HG03571 (cell line): ENCODE measurements around the gene TRAPPC1.
A peak's percentile ranks its signal among the peaks of the same experiment; 100 is the strongest.
"Not testable (repeated sequence)": the region's sequence is repeated elsewhere in the genome, so short reads cannot be mapped to it uniquely, and the experiment has no call there.

ENCODE experiments used
- ATAC-seq: cut with Tn5 transposase; IDR thresholded peaks from one replicate; pipeline ENCODE4 v1.9.1; 2021; ENCODE audit not compliant: unreplicated experiment

Gene TRAPPC1, protein sequence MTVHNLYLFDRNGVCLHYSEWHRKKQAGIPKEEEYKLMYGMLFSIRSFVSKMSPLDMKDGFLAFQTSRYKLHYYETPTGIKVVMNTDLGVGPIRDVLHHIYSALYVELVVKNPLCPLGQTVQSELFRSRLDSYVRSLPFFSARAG

DNA sequence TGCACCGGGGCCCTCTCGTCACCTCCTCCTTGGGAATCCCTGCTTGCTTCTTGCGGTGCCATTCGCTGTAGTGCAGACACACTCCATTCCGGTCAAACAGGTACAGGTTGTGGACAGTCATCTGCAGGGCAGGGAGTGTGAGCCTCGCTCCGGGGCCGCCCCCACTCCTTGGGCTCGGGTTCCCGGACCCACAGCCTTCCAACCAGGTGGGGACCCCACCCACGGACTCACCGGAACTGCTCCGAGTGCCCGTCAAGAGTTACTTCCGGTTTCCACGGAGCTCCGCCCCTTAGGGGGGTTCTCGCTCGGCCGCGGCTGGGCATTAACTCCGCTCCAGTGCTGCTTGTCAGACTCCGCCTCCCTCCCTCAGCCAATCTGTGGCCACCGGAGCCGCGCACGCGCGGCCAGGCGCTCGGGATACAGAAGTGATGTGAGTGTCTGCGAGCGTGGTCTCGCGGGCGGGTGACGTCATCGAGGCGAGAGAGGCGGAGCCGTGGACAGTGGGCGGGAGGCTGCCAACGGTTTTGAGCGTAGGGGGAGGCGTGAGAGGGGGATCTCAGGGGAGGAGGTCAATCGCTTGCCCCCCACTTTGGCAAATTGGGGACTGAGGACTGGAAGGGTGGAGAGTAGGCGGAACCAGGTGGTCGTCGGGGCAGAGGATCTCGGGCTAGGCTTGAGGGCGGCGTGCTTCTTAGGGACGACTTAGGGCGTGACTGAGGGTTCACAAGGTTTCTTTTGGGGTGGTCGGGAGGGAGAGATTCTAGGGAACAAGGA, at the start of gene TRAPPC1, which contains the start of gene CNTROB:
TSS of gene TRAPPC1 (minus strand) at position 238 of the 774 bp plus-strand sequence. CDS start at position 121, 117 bp downstream.
TSS of gene CNTROB (plus strand) at position 498 of the 774 bp plus-strand sequence. CDS start 874 bp downstream, outside the sequence.
- peak; percentile 92 for ATAC-seq

DNA sequence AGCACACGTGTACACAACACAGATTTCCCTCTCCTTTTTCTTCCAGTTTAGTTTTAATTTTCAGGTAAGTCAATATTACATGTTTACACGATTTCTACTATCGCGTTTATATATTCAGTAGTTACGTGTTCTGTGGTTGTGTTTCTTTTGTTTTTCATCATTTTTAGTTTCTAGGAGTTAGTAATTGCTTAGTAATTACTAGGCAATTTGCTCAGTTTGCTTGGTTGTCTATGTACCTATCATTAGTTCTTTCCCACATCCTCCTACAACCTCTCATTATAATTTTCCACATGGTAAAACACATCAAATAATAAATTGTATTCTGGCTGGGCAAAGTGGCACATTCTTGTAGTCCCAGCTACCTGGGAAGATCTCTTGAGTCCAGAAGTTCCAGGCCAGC, 46.1 kb upstream of the TRAPPC1 start:
- ATAC-seq = no peak

DNA sequence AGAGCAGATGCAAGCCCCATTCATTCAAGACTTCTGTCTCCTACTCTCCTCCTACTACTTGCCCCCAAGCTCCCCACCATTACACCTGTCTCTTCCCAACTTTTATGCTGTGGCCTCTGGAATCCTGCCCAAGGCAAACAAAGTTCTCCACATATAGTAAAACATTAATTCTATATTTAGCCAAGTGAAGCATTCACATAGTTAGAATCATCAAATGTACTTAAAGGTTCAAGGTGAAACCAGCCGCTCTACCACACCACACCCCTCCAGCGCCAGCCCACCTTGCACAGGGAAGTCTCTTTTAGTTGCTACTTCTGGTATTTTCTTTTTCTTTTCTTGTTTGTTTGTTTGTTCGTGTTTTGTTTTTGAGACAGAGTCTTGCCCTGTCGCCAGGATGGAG, 45.3 kb upstream of the TRAPPC1 start:
- no peak for ATAC-seq

DNA sequence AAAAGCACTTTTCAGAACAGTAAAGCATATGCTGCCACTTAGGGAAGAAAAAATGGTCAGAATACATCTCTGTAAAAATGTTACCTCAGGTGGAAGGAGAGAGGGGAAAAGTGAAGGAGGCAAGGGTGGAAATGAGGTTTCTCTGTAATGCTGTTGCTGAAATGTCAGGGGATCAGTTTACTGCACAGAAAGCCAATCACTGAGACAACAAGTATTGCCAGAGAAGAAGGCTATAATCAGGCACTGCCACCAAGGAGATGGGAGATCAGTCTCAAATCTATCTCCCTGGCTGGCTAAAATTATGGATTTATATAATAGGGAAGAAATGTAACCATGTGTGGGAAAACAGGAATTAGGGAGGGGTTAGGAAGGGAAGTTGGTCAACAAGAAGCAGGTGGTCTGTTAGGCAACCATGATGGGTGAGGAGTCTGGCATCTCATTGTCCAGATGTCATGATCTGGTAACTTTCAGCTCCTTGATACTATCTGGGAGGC, 42.9 kb upstream of the TRAPPC1 start:
- no peak for ATAC-seq

DNA sequence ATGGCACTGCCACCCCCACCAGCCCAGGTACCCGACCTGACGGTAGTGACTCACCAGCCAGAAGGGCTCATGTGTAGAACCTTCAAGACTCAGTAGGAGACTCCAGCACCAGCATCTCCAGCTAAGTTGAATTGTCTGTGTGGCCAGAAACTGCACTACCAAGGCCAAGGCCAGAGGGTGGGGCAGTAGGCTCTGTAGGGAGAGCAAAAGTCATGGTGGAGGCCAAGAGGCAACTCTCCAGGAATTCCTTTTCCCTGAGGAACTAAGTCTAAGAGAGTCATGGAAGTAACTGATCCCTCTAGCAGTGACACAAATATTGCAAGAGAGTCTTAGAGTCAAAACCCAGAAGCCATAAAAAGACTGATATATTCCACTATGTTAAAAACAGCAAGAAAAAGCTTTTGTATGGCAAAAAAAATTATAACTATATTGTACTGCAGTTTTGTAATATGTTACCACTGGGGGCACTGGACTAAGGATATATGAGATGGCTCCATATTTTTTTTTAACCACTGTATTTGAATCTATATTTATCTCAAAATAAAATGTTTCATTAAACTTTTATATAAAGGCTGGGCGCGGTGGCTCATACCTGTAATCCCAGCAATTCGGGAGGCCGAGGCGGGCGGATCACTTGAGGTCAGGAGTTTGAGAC, 40.5 kb upstream of the TRAPPC1 start:
- no peak for ATAC-seq

DNA sequence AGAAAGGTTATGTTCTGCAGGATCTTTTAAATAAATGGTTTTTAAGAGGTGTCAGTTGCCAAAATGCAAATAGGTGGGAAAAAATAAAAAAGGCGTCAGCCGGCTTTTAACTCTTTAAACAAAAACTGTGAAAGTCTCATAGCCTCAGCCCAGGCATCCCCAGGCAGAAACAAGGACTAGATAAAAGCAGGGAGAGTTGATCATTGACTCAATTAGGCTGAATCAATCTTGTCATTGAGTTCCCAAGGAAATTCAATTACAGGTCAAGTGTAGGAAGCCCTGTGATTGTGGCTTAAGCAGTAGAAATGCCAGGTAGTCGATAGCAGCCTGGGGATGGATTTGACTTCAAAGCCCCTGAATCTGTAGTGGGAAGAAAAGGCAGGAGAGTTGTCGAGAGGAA, 39.9 kb upstream of the TRAPPC1 start:
- no peak for ATAC-seq

DNA sequence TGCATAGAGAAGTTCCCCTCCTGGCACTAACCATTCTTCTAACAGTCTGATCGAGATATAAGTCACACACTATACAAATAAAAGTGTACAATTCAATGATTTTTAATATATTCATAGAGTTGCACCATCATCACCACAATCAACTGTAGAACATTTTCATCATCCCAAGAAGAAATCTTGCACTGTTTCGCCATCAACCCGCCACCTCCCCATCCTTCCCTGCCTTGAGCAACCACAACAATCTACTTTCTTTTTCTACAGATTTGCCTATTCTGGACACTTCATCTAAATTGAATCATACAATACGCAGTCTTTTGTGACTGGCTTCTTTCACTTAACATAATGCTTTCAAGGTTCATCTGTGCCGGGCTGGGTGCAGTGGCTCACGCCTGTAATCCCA, 37.7 kb upstream of the TRAPPC1 start:
- no peak for ATAC-seq

DNA sequence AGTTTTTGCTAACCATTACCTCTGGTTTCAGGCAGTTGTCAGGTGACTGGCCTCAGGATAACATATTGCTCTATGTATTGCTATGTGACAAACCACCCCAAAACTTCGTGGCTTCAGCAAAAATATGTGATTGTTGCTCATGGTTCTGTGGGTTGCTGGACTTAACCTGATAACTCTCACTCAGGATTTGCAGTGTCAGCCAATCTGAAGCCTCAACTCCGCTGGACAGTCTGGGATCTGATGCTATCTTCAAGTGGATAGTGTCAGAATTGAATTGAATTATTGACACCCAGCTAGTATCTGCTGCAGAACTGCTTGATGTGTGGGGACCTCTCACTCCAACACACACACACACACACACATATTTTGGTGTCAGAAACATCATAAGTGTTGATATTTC, 36.0 kb upstream of the TRAPPC1 start:
- no peak for ATAC-seq

DNA sequence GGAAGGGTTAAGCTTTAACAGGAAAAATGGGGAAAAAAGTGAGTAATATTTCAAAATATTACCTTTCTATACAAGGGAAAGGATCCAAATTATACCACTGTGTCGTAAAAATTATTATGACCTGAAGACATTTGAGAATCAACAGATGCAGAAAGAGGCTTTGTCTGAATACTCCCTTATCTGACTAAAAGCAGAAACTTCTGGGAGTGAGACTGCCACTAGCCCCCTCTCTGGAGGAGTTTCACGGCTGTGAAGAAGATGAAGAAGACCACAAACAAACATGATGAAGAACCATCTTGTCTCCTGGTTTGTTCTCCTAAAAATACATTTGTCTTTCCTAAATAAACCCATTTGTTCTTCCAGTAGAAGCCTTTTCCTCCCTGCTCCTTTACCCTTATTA, 29.7 kb upstream of the TRAPPC1 start:
- ATAC-seq = no peak

DNA sequence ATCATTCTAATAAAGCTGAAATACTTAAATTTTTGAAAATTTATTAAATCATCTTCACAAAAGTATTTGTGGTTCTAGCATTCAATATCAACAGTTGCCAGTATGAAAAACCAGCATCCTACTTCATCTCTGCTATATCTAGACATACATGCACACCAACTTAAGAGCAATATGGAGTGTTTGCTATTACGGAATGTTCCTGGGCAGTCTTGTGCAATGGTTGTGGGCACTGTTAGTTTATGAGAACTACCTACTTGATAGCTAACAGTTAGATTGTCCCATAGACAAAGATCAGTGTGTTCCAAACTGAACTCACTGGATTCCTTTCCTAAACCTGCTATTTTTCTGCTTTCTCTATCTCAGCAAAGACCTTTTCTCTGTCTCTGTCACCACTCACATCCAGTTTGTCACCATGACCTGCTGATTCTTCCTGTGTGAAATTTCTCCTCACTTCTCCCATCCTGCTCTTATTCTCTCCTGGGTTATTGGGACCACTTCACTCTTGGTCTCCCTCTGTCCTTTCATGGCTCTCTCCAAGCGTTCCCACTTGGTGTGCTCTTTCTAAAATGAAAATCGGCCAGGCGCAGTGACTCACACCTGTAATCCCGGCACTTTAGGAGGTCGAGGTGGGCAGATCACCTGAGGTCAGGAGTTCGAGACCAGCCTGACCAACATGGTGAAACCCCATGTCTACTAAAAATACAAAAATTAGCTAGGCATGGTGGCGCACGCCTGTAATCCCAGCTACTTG, 27.9 kb upstream of the TRAPPC1 start:
- no peak for ATAC-seq

DNA sequence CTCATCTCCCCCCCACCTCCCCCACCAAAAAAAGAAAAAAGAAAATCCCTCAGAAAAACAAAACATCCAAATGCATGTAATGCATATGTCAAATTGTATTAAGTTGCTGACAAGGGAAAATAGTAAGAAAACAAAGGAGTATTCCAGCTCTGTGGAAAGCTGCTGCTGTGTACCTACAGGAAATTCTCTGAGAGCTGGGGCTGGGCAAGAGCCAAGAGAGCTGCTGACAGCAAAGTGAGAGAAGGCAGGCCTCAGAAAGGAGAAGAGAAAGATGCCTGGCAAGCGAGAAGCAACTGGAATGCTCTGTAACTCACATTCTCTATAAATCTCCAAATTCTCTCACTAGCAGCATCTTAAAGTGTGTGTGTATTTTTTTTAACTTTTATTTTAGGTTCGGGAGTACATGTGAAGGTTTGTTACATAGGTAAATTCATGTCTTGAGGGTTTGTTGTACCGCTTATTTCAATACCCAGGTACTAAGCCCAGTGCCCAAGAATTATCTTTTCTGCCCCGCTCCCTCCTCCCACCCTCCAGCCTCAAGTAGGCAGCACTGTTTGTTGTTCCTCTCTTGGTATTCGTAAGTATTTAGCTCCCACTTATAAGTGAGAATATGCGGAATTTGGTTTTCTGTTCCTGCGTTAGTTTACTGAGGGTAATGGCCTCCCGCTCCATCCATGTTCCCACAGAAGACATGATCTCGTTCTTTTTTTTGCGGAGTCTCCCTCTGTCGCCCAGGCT, 24.7 kb upstream of the TRAPPC1 start:
- ATAC-seq = no peak

DNA sequence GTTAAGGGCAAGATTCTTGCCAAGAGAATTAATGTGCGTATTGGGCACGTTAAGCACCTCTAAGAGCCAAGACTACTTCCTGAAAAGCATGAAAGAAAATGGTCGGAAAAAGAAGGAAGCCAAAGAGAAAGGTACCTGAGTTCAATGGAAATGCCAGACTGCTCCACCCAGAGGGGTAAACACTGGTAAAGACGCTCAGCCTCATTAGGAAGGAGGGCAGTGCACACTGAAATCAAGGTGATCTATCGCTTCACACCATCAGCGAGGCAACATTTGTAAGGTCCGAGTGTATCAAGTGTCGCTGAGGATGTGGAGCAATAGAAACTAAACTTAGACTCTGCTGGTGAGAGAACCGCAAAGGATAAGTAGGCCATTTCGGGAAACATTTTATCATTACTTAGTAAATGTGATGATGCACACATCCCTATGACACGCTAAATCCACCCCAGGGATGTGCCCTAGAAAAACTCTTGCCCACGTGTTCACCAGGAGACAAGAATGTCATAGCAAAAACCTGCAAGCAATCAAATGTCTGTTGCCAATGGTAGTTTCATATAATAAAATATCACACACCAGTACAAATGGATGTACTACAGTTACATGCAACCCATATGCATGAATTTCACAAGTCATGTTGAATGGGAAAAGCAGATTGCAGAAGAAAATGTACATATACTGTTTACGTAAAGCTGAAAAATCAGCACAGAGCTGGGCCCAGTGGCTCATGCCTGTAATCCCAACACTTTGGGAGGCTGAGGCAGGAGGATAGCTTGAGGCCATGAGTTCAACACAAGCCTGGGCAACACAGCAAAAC, 23.9 kb upstream of the TRAPPC1 start:
- no peak for ATAC-seq

DNA sequence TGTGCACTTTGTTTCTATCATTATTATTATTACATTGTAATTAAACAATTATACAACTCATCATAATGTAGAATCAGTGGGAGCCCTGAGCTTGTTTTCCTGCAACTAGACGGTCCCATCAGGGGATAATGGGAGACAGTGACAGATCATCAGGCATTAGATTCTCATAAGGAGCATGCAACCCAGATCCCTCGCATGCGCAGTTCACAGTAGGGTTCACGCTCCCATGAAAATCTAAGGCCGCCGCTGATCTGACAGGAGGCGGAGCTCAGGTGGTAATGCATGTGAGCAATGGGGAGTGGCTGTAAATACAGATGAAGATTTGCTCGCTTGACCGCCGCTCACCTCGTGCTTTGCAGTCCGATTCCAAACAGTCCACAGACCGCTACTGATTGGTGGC, 21.5 kb upstream of the TRAPPC1 start:
- ATAC-seq = not testable (repeated sequence)

DNA sequence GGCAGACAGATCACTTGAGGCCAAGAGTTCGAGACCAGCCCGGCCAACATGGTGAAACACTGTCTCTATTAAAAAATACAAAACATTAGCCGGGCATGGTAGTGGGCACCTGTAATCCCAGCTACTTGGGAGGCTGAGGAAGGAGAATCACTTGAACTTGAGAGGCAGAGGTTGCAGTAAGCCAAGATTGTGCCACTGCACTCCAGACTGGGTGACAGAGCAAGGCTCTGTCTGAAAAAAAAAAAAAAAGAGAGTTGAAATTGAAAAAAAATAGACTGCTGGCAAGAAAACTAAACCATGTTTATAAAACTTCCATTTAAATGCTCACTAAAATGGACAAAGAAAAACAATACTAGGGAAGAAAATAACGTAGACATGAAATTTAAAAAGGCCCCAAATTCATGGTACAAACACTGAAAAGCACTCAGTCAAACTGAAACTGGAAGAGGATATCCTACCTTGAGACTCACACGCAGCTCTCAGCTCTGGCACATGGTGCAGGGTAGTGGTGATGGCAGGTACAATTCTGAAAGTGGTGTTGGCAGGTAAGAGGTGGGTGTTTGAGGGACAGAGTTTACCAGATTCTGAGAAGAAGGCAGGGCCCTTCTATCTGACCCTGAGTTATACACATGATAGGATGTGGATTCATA, 19.5 kb upstream of the TRAPPC1 start:
- ATAC-seq = no peak

DNA sequence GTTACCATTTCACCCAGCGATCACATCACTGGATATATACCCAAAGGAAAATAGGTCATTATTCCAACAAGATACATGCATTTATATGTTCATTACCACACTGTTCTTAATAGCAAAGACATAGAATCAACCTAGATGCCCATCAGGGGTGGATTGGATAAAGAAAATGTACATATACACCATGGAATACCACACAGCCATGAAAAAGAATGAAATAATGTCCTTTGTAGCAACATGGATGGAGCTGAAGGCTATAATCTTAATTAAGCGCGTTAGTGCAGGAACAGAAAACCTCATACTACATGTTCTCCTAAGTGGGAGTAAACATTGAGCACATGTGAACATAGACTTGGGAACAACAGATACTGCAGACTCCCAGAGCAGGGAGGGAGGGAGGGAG, 18.8 kb upstream of the TRAPPC1 start:
- ATAC-seq = no peak

DNA sequence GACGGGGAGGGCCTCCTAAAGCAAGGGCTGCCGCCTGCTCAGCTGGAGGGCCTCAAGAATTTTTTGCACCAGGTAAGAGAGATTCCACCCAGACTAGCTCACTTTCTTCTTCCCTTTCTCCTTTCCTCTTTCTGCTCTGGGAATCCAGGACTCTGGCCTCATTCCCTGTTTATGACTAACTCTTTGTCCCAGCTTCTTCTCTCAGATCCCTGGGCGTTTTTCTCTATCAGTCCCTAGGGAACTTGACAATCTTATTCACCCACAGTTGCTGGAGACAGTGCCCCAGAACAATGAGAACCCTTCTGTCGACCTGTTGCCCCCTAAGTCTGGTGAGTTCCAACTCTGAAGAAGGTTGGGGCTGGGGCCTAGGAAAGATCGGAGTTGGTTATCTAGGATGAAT, 15.9 kb upstream of the TRAPPC1 start:
- ATAC-seq = no peak

DNA sequence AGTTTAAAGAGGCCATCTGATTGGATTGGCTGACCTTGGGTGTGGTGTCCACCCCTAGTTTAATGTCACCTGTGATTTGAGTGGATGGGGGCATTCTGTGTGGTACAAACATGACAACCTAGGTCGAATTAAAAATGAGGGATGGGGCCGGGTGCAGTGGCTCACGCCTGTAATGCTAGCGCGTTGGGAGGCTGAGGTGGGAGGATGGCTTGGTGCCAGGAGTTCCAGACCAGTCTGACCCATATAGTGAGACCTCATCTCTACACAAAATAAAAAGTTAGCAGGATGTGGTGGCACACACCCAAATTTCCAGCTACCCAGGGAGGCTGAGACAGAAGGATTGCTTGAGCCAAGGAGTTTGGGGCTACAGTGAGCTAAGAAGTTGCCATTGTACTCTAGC, 14.7 kb upstream of the TRAPPC1 start:
- ATAC-seq = no peak

DNA sequence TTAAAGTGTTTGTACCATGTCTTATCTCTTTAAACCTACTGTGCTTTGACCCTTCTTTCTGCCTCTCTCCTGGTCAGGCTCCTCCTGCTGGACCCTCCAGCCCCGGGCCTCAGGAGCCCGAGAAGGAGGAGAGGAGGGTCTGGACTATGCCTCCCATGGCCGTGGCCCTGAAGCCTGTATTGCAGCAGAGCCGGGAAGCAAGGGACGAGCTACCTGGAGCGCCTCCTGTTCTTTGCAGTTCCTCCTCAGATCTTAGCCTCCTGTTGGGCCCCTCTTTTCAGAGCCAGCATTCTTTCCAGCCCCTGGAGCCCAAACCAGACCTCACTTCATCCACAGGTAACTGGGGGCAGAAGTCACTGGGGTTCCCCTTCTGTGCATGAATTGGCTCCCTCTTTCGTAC, 13.9 kb upstream of the TRAPPC1 start:
- no peak for ATAC-seq

DNA sequence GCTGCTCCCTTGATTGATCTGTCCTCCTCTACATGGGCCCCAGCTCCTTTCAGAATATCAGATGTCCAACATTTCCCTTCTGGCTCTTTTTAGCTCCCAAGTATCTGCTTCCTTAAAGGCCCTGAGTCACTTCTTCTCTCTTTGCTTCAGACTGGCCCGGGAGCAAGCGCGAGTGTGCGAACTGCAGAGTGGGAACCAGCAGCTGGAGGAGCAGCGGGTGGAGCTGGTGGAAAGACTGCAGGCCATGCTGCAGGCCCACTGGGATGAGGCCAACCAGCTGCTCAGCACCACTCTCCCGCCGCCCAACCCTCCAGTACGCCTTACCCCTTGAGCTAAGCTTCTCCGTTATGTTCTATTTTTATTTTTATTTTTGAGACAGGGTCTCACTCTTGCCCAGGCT, 12.6 kb upstream of the TRAPPC1 start:
- no peak for ATAC-seq
